GM12891 (cell line): ENCODE results near the gene MDH1.

Source experiments
- PAX5 ChIP-seq: IDR thresholded peaks from 2 replicates; pipeline ENCODE4 v1.6.1; 2011; ENCODE audit warnings: low read length, moderate library complexity, mild to moderate bottlenecking; ENCODE audit not compliant: insufficient read depth, severe bottlenecking
- POLR2A ChIP-seq: IDR thresholded peaks from 2 replicates; pipeline ENCODE4 v1.6.1; 2011; ENCODE audit warnings: low read depth, low read length, control low read depth
- POLR2AphosphoS5 ChIP-seq: IDR thresholded peaks from 2 replicates; pipeline ENCODE4 v1.6.1; 2011; ENCODE audit warnings: low read depth, low read length, control low read depth
- POU2F2 ChIP-seq: IDR thresholded peaks from 2 replicates; pipeline ENCODE4 v1.6.1; 2011; ENCODE audit warnings: low read depth, mild to moderate bottlenecking, control low read depth, low read length, moderate library complexity
- TAF1 ChIP-seq: IDR thresholded peaks from 2 replicates; pipeline ENCODE4 v1.6.1; 2011; ENCODE audit warnings: low read depth, low read length, control low read depth

DNA sequence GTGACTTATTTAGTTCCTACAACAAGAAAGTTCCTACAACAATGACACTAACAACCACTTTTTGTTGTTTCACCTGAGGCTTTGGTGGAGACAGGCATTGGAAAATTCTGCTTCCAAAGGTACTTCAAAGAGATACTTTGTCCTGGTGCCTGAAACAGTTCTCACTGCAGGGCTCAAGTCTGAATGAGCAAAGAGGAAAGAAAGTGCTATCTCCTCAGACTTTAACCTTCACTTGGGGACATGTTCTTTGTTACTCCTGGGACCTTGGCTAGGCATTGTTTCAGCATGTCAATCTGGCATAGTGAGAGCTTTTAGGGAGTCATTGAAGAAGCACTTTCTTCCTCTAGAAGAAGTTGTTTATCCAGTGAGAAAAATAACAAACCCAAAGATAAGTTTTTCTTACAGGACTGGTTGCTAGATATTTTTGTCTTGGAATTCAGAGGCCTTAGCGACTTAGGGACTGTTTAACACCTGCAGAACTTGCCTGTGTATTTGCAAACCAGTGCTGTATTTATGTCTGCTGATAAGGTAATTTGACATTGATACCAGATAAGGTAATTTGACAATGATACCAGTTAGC is 12.2 kb downstream of the MDH1 start:
- no peak for TF ChIP-seq POLR2A
- TF ChIP-seq TAF1, result no peak
- TF ChIP-seq PAX5, result no peak
- TF ChIP-seq POLR2AphosphoS5, result no peak
- no peak for TF ChIP-seq POU2F2
